HG03108 (cell line): Measurements from ENCODE around the gene IL12A.

ENCODE experiments used
- ATAC-seq: cut with Tn5 transposase; IDR thresholded peaks from one replicate; pipeline ENCODE4 v1.9.1; 2021; ENCODE audit warnings: moderate library complexity; ENCODE audit not compliant: unreplicated experiment

The IL12A gene

GRCh38 chr3:159988617-159989271 is at the start of gene IL12A:
Gene IL12A (plus strand): TSS chr3:159988835.
- peak; percentile 93 for ATAC-seq

- ATAC-seq: peak; percentile 81
Measured at GRCh38 chr3:159941038-159942000, 47.3 kb upstream of the IL12A start.

GRCh38 chr3:159944781-159945180 is 43.9 kb upstream of the IL12A start:
- ATAC-seq: no peak

- ATAC-seq: no peak
Measured at GRCh38 chr3:159945930-159946329, 42.7 kb upstream of the IL12A start.

GRCh38 chr3:159947220-159947619 is 41.4 kb upstream of the IL12A start:
- no peak for ATAC-seq

GRCh38 chr3:159948429-159949144 is 40.0 kb upstream of the IL12A start:
- ATAC-seq: no peak

GRCh38 chr3:159950156-159950898 is 38.3 kb upstream of the IL12A start:
- ATAC-seq: peak; percentile 61

- ATAC-seq: no peak
Measured at GRCh38 chr3:159951540-159951939, 37.1 kb upstream of the IL12A start.

- ATAC-seq: no peak
Measured at GRCh38 chr3:159953325-159954085, 35.1 kb upstream of the IL12A start.

GRCh38 chr3:159960188-159961148 is 28.2 kb upstream of the IL12A start:
- ATAC-seq: no peak

GRCh38 chr3:159964166-159964973 is 24.3 kb upstream of the IL12A start:
- ATAC-seq: peak; percentile 100

- no peak for ATAC-seq
Measured at GRCh38 chr3:159971311-159971710, 17.3 kb upstream of the IL12A start.

- no peak for ATAC-seq
Measured at GRCh38 chr3:159977295-159977694, 11.3 kb upstream of the IL12A start.

GRCh38 chr3:159978353-159978752 is 10.3 kb upstream of the IL12A start:
- peak; percentile 90 for ATAC-seq

GRCh38 chr3:159978918-159979703 is 9.5 kb upstream of the IL12A start:
- no peak for ATAC-seq

GRCh38 chr3:159982442-159982974 is 6.1 kb upstream of the IL12A start:
- no peak for ATAC-seq

- ATAC-seq: no peak
Measured at GRCh38 chr3:159987291-159987711, 1.3 kb upstream of the IL12A start.
